ENCODE results near the gene HDAC5.
A peak's percentile ranks its signal among the peaks of the same experiment; 100 is the strongest.
"Not testable (repeated sequence)": the region's sequence is repeated elsewhere in the genome, so short reads cannot be mapped to it uniquely, and the experiment has no call there.

HDAC5 gene

DNA sequence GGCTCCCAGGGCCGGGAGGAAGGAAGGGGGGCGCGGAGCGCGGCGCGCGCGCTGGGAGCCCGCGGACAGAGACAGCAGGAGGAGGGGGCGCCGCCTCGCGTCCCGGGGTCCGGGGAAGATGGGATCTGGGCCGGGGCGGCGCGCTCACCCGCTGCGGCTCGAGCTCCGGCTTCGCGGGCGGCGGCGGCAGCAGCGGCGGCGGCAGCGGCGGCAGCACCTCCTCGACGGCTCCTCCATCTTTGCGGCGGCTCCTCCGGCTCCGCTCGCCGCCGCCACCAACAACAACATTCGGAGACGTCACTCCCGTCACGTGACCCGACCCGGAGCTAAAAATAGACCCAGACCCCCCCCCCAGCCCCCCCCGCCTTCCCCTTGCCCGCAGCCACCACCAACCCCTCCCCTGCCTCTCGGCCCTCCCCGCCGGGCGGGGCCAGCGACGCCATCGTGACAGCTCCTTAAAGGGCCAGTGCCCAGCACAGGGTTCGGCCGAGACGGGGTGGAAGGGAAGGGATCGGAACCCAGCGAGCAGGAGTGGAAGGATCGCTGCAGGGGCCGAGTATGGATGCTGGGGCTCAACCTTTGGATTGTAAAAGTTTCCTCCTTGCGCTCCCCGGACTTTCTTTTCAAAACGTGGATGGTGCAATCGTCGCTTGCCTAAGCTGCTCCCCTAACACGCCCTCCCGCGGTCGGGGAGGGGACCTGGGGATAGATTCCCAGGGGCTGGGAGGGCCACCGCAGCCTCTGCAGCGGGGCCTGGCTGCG, at the start of gene HDAC5:
Gene HDAC5 (minus strand): TSS at position 286 of the 762 bp plus-strand sequence. CDS start 6,126 bp downstream, outside the sequence.
- peak; percentile 97 for DNase-seq (ENCODE audit: low spot score)

DNA sequence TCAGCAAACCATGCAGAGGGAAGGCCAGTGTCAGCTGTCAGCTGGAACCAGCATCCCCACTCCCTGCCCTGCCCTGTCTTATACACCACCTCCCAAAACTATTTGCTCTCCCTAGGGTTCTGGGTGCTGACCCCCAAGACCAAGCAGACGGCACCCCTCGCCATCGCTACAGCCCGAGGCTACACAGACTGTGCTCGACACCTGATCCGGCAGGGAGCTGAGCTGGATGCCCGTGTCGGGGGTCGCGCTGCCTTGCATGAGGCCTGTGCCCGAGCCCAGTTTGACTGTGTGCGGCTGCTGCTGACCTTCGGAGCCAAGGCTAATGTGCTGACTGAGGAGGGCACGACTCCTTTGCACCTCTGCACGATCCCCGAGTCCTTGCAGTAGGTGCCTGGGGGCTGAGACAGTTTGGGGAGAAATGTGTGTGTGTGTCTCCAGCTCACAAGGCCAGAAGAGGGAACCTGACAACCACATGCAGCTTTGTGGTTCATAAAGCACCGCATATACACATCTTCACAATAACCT, 48.6 kb upstream of the HDAC5 start:
- no peak for DNase-seq (ENCODE audit: low spot score)

DNA sequence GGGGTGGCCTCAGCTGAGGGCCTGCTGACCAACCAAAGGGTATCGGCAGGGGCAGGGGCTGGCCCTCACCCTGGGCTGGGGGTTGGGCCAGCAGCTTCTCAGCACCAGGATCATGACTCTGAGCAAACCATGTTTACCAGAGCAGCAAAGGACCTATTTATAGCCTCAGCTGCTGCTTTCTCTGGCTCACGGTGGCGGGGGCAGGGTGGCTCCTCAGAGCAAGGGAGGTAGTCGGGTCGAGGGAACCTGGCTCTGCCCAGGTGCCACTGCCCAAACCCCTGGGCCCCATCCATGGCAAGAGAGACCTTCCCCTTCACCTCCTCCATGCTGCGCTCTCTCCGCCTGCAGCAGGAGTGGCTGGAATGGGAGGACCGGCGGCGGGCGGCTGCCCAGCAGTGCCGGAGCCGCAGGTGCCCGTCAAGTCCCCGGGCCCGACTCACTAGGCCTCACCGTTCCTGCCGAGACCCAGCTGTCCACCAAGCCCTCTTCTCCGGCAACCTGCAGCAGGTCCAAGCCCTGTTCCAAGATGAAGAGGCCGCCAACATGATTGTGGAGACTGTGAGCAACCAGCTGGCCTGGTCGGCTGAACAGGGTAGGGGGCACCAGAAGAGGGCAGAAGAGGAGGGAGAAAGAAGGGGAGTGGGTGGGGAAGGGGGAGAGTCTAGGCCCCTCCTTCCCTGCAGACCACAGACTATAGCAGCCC, 47.2 kb upstream of the HDAC5 start, which contains the start of gene ASB16:
Gene ASB16 (plus strand): TSS at position 206 of the 703 bp plus-strand sequence. CDS start 86 bp downstream, at position 292.
- DNase-seq (ENCODE audit: low spot score) = no peak

DNA sequence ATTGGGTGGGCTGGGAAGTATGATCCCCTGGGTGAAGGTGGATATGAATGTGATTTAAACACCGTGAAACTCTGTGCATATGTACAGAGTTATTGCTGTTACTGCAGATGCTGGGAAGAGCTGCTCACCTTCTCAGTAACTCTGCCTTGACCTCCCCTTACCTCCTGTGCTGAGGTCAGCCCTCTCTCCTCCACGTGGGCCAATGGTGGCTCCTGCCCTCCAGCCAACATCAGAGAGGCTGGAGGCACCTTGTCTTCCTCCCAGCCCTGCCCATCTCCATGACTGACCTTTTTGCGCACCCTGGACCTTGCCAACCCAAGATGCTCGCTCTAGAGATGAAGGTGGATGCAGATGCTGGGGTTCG, 46.7 kb upstream of the HDAC5 start:
- DNase-seq (ENCODE audit: low spot score) = no peak

DNA sequence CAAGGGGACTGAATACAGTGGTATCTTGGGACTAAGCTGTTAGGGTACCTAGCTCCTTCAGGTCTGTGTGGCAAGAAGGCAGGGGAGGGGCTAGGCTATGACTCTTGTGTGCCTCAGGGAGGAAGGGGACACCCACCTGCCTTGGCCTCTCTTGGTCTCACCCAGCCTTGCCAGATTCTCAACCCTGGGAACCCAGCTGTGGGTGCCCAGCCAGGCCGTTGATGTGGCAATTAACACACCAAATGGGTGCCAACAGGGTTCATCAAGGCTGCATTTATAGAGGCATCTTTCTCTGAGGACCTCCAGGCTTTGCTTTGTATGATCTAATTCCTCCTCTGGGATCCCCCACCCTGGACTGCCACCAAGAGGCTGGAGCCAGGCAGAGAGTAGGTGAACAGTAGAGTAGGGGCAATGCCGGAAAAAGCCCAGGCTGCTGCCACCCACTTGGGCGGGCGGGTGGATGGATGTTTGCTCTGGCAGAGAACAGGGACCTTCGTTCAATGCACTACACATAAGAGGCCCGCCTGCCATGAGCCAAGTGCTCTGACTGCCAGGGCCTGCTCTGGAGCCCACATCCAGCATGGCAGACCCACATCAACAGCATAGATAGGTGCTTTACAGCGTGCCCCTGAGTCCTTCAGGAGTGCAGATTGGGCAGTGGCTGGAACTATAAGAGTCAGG, 43.9 kb upstream of the HDAC5 start:
- no peak for DNase-seq (ENCODE audit: low spot score)

DNA sequence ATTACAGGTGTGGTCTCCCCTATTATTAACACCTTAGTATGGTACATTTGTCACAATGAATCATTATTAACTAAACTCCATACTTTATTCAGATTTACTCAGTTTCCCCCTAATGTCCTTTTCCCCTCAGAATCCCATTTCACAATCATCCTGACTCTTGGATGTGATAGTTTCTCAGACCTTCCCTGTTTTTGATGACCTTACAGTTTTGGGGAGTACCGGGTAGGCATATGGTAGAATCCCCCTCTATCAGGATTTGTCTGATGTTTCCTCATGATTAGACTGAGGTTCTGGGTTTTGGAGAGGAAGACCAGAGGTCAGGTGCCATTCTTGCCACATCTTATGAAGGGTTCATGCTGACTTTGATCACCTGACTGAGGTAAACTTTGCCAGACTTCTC, 41.0 kb upstream of the HDAC5 start:
- no peak for DNase-seq (ENCODE audit: low spot score)

DNA sequence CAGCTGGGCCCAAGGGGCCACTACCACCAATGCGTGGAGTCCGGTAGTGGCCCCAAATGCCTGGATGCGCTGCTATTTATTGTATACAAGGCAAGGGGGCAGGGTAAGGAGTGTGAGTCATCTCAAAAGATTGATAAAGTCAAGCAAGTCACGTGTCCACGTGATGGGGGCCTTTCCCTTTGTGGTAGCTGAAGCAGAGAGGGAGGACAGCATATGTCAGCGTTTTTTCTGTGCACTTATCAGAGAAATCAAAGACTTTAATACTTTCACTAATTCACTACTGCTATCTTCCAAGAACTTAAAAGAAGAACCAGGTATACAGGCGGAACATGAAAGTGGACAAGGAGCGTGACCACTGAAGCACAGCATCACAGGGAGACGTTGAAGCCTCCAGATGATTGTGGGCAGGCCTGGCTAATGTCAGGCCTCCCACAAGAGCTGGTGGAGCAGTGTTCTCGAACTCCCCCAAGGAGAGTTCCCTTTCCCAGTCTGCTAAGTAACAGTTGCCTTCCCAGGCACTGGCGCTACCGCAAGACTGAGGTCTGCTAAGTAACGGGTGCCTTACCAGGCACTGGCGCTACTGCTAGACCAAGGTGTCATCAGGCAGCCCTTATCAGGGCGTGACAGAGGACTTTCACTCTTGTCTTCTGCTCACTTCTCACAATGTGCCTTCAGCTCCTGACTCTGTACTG, 36.2 kb upstream of the HDAC5 start:
- DNase-seq (ENCODE audit: low spot score) = no peak

DNA sequence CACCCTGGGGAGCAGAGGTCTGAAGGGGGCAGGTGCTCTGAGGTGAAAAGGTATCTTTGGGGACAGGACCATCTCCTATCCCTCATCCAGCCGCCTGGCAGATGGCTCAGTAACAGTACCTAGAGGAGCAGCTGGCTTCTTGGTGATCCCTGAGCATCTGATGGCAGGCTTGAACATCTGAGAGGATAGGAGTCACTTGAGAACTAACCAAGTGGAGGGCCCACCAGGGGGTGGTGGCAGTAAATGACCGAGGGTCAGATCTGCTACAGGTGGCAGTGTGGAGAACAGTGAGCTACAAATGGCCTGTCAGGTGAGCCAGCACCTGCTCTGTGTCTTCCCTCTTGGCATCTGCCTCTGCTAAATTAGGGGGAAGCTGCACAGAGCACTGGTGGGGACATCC, 32.0 kb upstream of the HDAC5 start:
- DNase-seq (ENCODE audit: low spot score) = no peak

DNA sequence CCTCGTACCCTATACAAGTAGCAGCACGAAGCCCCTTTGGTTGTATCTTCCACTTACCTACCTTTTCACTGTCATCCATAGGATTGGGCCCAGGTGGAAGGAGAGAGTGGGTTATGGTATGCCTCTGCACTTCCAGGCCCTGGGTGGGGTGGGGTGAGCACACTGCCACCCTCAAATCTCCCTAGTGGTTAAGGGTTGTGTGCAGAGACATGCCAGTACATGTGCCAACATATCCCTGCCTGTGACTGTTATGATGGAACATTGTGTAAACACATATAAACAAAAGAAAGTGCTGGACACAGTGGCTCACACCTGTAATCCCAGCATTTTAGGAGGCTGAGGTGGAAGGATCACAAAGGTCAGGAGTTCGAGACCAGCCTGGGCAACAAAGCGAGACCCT, 29.4 kb upstream of the HDAC5 start:
- no peak for DNase-seq (ENCODE audit: low spot score)

DNA sequence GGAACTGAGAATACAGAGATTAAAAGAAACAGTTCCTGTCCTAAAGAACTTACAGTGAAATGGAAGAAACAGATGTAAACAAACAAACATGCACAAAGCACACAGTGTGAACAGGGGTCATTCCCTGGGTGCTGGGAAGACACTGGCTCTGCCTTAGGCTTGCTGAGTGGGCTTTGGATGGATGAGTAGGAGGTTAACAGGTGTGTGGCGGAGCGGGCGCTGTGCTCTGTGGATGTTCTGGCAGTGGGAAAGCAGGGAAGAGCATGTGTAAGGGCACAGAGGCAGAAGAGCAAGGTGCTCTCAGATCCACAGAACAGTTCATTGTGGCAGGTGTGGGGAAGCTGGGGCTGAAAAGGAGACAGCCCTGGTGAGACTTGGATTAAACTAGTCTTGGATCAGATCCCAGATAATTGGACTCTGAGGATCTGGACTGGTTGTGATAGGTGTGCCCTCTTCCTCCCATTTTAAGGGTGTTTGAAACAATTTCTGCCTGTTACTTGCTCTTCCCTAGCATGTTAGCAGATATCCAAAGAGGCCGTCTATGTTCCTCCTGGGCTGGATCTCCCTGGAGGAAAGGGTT, 26.4 kb upstream of the HDAC5 start:
- DNase-seq (ENCODE audit: low spot score) = no peak

DNA sequence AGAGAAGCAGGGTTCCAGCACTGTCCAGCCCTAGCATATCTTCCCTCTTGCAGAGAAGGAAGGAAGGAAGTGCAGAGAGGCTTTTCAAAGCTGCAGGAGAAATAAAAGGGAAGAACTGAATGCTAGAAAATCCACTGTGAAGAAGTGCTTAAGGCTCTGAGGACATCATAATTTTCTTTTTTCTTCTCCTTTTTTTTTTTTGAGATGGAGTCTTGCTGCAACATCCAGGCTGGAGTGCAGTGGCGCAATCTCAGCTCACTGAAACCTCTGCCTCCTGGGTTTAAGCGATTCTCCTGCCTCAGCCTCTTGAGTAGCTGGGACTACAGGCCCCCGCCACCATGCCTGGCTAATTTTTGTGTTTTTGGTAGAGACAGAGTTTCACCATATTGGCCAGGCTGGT, 25.6 kb upstream of the HDAC5 start:
- DNase-seq (ENCODE audit: low spot score) = not testable (repeated sequence)

DNA sequence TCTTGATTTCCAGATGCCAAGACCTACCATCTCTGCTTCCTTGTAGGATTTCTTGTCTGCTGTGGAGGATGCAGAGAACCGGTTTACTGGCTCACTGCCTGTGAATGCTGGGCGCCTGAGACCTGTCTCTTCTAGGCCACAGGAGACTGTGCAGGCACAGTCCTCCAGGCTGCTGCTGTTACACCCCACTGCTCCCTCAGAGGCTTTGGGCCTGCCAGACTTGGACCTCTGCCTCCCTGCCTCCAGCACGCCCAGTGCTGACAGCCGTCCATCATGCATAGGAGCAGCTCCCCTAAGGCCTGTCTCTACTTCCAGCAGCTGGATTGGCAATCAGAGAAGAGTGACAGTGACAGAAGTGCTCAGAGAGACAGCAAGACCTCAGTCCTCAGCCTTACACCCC, 24.4 kb upstream of the HDAC5 start:
- DNase-seq (ENCODE audit: low spot score) = no peak

DNA sequence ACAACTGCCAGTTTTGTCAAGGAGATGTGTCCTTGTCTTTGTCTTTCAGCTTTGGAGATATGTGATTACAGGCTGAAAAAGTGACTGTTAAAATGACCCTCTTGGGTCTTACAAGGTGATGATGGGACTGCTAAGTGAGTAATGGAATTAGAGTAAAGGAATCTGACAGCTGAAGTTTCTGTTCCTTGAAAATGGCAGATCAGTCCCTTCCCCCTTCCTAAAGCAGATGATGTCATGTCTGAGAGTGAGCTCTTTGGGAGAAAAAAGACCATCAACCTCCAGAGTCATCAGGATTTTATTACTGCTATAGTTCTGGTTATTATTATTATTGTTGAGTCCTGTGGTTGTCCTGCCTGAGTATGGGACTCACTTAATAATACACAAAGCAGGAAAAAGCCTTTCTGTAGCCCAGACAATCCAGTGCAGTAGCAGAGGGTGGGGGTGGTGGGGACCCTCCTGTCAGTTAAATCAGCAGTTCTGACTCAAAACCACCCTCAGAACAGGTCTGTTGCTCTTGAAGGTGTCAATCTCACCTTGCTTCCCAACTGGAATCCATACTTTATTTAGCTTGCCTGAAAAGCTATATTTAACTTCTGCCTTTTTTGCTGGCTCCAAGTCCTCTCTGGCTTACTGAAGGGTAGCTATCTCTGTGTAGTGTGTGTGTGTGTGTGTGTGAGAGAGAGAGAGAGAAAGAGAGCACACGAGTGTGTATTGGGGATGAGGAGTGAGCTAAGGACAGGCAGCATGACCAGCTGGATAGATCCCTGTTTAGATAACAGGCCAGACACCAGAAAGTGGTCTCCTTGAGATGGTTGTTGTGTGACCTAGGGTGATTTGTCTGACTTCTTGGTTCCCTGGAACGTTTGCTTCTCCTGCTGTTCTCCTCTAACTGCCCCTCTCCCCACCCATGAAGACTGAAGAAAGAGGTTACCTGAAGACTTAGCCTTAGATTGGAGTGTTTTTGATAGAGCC, 23.2 kb upstream of the HDAC5 start:
- no peak for DNase-seq (ENCODE audit: low spot score)

DNA sequence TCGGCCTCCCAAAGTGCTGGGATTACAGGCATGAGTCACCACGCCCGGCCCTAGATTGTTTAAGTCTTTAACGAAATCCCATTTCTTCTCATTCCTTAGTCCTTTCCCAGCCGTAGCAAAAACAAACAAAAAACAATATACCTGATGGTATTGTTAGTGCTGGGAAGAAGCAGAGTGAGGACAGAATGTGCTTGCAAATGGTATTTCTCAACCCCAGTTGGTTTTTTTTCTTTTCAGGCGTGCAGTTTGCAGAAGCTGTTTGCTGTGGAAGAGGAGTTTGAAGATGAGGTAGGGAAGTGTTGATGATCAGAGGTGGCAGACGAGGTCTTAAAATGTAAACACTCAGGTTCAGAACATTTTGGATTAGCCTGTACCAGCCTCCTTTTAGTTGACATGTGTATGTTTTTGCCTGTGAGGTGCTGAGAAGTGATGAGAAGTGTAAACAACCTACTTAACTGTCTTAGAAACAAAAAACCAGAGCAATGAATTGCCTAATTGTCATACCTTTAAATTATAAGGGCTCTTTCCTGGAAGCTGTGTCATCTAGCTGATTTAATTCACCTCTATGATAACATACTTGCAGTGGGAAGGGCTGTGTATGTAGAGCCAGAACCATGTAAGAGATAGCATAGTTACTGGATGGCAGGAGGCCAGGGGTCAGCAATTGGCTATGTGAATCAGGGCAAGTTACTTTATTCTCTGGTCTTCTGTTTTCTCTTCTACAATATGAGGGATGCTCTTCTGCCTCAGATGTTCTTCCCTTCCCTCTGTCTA, 21.7 kb upstream of the HDAC5 start:
- no peak for DNase-seq (ENCODE audit: low spot score)

DNA sequence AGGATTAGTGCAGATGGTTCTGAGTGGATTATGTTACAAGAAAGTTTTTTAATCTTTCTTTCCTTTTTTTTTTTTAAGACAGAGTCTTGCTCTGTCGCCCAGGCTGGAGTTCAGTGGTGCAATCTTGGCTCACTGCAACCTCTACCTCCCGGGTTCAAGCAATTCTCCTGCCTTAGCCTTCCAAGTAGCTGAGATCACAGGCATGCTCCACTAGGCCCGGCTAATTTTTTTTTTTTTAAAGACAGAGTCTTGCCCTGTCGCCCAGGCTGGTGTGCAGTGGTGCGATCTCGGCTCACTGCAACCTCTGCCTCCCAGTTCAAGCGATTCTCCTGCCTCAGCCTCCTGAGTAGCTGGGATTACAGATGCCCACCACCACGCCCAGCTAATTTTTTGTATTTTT, 20.5 kb upstream of the HDAC5 start:
- DNase-seq (ENCODE audit: low spot score) = not testable (repeated sequence)

DNA sequence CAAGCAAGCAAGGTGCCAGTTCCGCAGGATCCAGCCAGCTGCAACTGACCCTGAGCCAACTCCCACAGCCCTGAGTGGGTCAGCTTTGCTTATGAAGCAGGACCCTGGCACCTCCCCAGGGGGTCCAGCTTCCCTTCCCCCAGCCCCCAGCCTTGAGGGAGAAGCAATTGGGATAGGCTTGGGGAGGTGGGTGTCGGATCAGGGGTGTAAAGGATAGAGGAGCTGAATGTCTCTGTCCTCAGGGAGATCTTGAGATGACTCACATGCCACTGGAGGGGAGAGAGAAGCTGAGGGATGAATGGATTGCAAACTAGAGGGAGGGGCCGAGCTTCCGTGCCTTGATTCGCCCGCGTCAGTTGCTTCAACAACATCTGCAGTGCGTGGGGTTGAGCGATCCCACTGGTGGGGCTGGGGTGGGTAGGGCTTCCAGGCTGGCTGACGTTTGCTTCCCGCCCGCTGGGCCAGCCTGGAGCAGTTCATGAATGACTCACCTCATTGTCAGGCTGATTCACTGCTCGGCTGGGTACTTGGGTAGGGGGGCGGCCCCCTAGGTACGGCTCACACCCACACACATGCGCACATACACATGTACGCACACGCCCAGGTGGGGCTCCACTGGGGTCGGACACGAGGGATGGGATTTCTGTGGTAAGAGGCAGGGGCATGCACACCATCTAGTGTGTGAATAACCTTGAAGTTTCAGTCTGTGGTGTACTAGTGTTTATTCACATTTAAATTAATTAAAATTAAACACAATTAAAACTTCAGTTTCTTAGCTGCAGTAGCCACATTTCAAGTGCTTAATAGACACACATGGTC, 14.7 kb upstream of the HDAC5 start:
- peak; percentile 82 for DNase-seq (ENCODE audit: low spot score)

DNA sequence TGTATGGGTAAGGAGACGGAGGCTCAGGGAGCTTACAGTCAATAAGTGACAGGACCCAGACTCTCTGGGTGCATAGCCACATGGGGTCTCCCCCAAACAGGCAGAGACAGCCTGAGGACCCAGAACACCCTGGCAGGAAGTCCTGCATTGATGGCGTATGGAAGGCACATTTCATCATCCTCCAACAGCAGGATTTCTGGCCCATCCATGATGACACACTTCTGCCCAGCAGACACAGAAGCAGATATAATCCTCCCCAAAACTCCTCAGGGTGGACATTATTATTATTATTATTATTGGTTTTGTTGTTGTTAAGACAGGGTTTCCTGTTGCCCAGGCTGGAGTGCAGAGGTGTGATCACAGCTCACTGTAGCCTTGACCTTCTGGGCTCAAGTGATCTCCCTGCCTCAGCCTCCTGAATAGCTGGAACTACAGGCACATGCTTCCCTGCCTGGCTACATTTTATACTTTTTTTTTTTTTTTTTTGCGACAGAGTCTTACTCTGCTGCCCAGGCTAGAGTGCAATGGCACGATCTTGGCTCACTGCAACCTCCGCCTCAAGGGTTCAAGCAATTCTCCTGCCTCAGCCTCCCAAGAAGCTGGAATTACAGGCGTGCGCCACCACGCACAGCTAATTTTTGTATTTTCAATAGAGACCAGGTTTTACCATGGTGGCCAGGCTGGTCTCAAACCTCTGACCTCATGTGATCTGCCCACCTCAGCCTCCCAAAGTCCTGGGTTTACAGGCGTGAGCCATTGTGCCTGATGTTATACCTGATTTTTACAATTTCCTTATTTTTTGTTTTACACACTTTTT, 11.5 kb upstream of the HDAC5 start:
- DNase-seq (ENCODE audit: low spot score) = no peak

DNA sequence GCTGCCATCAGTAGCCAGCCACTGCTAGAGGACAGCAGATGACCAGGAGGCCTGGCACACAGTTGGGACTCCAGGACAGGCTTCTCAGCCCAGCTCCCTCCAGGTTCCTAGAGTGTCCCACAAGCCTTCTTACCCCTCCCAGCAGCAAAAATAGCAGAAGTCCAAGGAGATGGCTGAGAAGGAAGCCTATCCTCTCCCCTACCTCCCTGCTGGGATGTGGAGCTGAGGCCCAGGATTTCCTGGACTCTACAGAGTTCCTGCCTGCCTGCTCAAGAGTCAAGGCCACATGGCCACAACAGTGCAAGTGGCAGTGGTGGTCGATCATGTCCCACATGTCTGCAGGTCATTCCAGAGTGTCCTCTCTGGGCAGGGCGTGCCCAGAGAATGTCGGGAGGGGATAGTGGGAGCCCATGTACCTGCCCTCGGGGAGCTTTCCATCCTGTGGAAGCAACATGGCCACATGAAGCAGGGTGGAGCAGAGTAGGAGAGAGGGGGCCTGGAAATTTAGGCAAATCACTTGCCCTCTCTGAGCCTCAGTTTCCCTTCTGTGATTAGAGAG, 10.6 kb upstream of the HDAC5 start:
- DNase-seq (ENCODE audit: low spot score) = no peak
